H9 (cell line): ENCODE results near the gene CYB5B. TPM values are rescaled to one million over a fixed set of nuclear protein-coding genes. Genes with fewer than 3 reads are reported as not detected.

Experiments used
- DNase-seq: peaks from one replicate; pipeline ENCODE4 v3.0.0-alpha.2; 2017
- H2AFZ ChIP-seq: one replicate; pipeline ENCODE4 v1.6.1; 2013; ENCODE audit warnings: mild to moderate bottlenecking, low read length, control low read depth, moderate library complexity
- H2AK5ac ChIP-seq: 2 replicates; pipeline ENCODE4 v1.6.1; 2013; ENCODE audit warnings: low read length, control low read depth, mixed read lengths; ENCODE audit not compliant: insufficient read length
- H2BK120ac ChIP-seq: one replicate; pipeline ENCODE4 v1.6.1; 2013; ENCODE audit warnings: low read depth, mild to moderate bottlenecking, low read length, control low read depth, inconsistent platforms; ENCODE audit not compliant: poor library complexity, severe bottlenecking
- H2BK12ac ChIP-seq: 2 replicates; pipeline ENCODE4 v1.6.1; 2013; ENCODE audit warnings: low read length, control low read depth, mixed read lengths, low read depth; ENCODE audit not compliant: insufficient read length
- H2BK15ac ChIP-seq: 2 replicates; pipeline ENCODE4 v1.6.1; 2013; ENCODE audit warnings: low read depth, low read length, control low read depth
- H2BK20ac ChIP-seq: one replicate; pipeline ENCODE4 v1.6.1; 2013; ENCODE audit warnings: low read depth, mild to moderate bottlenecking, low read length, control low read depth, inconsistent platforms; ENCODE audit not compliant: poor library complexity, severe bottlenecking
- H2BK5ac ChIP-seq: 2 replicates; pipeline ENCODE4 v1.6.1; 2013; ENCODE audit warnings: low read length, control low read depth, mixed read lengths; ENCODE audit not compliant: insufficient read length
- H3K14ac ChIP-seq: 2 replicates; pipeline ENCODE4 v1.6.1; 2013; ENCODE audit warnings: low read length, control low read depth; ENCODE audit not compliant: insufficient read depth
- H3K18ac ChIP-seq: 2 replicates; pipeline ENCODE4 v1.6.1; 2013; ENCODE audit warnings: low read depth, mild to moderate bottlenecking, mixed read lengths, low read length, control low read depth; ENCODE audit not compliant: insufficient read length
- H3K23ac ChIP-seq: 2 replicates; pipeline ENCODE4 v1.6.1; 2013; ENCODE audit warnings: low read length, control low read depth, mixed read lengths, low read depth; ENCODE audit not compliant: insufficient read length
- H3K23me2 ChIP-seq: 2 replicates; pipeline ENCODE4 v1.6.1; 2013; ENCODE audit warnings: low read depth, mild to moderate bottlenecking, mixed read lengths, low read length, control low read depth; ENCODE audit not compliant: insufficient read length, poor library complexity, severe bottlenecking
- H3K27ac ChIP-seq: 2 replicates; pipeline ENCODE4 v1.5.1; 2013; ENCODE audit warnings: low read length, control low read depth, mixed read lengths, low read depth; ENCODE audit not compliant: insufficient read length
- H3K27me3 ChIP-seq: 2 replicates; pipeline ENCODE4 v1.6.1; 2013; ENCODE audit warnings: low read length, control low read depth, inconsistent platforms; ENCODE audit not compliant: insufficient read depth
- H3K4ac ChIP-seq: 2 replicates; pipeline ENCODE4 v1.6.1; 2013; ENCODE audit warnings: low read depth, mild to moderate bottlenecking, control low read depth, inconsistent platforms, low read length, moderate library complexity
- H3K4me1 ChIP-seq: 2 replicates; pipeline ENCODE4 v1.6.1; 2013; ENCODE audit warnings: low read length, control low read depth, inconsistent platforms; ENCODE audit not compliant: insufficient read depth
- H3K4me2 ChIP-seq: 2 replicates; pipeline ENCODE4 v1.6.1; 2013; ENCODE audit warnings: low read length, control low read depth, mixed read lengths; ENCODE audit not compliant: insufficient read length, insufficient read depth
- H3K56ac ChIP-seq: 2 replicates; pipeline ENCODE4 v1.6.1; 2013; ENCODE audit warnings: low read depth, mild to moderate bottlenecking, mixed read lengths, low read length, control low read depth; ENCODE audit not compliant: insufficient read length
- H3K79me1 ChIP-seq: 2 replicates; pipeline ENCODE4 v1.6.1; 2013; ENCODE audit warnings: low read depth, mild to moderate bottlenecking, moderate library complexity, low read length, control low read depth, inconsistent platforms; ENCODE audit not compliant: insufficient read depth, poor library complexity, severe bottlenecking
- H3K79me2 ChIP-seq: 2 replicates; pipeline ENCODE4 v1.6.1; 2013; ENCODE audit warnings: low read length, control low read depth, inconsistent platforms; ENCODE audit not compliant: insufficient read depth
- H3K9ac ChIP-seq: 2 replicates; pipeline ENCODE4 v1.6.1; 2013; ENCODE audit warnings: low read length, control low read depth, mixed read lengths; ENCODE audit not compliant: insufficient read length; ENCODE audit errors: extremely low read depth
- H3K9me3 ChIP-seq: one replicate; pipeline ENCODE4 v1.6.1; 2013; ENCODE audit warnings: low read depth, low read length, inconsistent platforms; ENCODE audit not compliant: control insufficient read depth
- H3T11ph ChIP-seq: one replicate; pipeline ENCODE4 v1.6.1; 2013; ENCODE audit warnings: mild to moderate bottlenecking, low read length, control low read depth, inconsistent platforms
- H4K20me1 ChIP-seq: one replicate; pipeline ENCODE4 v1.6.1; 2013; ENCODE audit not compliant: control insufficient read depth, insufficient read length, insufficient read depth
- H4K5ac ChIP-seq: 2 replicates; pipeline ENCODE4 v1.6.1; 2013; ENCODE audit warnings: low read depth, mild to moderate bottlenecking, mixed read lengths, low read length, control low read depth; ENCODE audit not compliant: insufficient read length
- H4K8ac ChIP-seq: replicated peaks from 2 replicates; pipeline ENCODE4 v1.6.1; 2013; ENCODE audit warnings: low read length, control low read depth, mixed read lengths, low read depth; ENCODE audit not compliant: insufficient read length
- H4K91ac ChIP-seq: 2 replicates; pipeline ENCODE4 v1.6.1; 2013; ENCODE audit warnings: low read depth, mild to moderate bottlenecking, moderate library complexity, mixed read lengths, low read length, control low read depth; ENCODE audit not compliant: insufficient read length
- H3K27ac Mint-ChIP-seq, 3 experiments: 2 replicates in 2 of 3; 3 replicates in 1 of 3; pipeline ENCODE4 v1.8.0; 2020 to 2021; ENCODE audit warnings: mixed read lengths in 3 of 3, mild to moderate bottlenecking in 1 of 3, moderate library complexity in 1 of 3
- H3K27me3 Mint-ChIP-seq: 2 replicates; pipeline ENCODE4 v1.8.0; 2021; ENCODE audit warnings: low read depth, mild to moderate bottlenecking, moderate library complexity, mixed read lengths
- H3K36me3 Mint-ChIP-seq, 3 experiments: 2 replicates in 2 of 3; 3 replicates in 1 of 3; pipeline ENCODE4 v1.8.0; 2020 to 2021; ENCODE audit warnings: low read depth in 3 of 3, mixed read lengths in 3 of 3; ENCODE audit not compliant: insufficient read depth in 1 of 3
- H3K4me1 Mint-ChIP-seq, 2 experiments: 2 replicates each; pipeline ENCODE4 v1.8.0; 2020; ENCODE audit warnings: mixed read lengths in 2 of 2
- H3K4me3 Mint-ChIP-seq, 2 experiments: 2 replicates in 1 of 2; 3 replicates in 1 of 2; pipeline ENCODE4 v1.8.0; 2020 to 2021; ENCODE audit warnings: mild to moderate bottlenecking in 2 of 2, mixed read lengths in 2 of 2, moderate library complexity in 1 of 2
- H3K9me3 Mint-ChIP-seq, 2 experiments: 2 replicates in 1 of 2; 3 replicates in 1 of 2; pipeline ENCODE4 v1.8.0; 2020; ENCODE audit warnings: mild to moderate bottlenecking in 2 of 2, mixed read lengths in 2 of 2, moderate library complexity in 1 of 2
- WGBS: extraction: QIAGEN DNeasy Blood & Tissue Kit; methylation state at CpG from one replicate; pipeline ENCODE4 v1.1.7; 2013; ENCODE audit warnings: missing lambda C conversion rate, low lambda C conversion rate, mixed read lengths; ENCODE audit not compliant: insufficient read length; ENCODE audit errors: extremely low coverage; 5-methylcytosine and 5-hydroxymethylcytosine counted together
- total RNA-seq: library from RNA; stranded (reverse); gene quantifications from 2 replicates; pipeline ENCODE4 v1.2.1, GENCODE V29; 2021
- TF ChIP-seq, protein P1 (sequence below): fragments of 200-600 bp; sonication (generic); conservative IDR thresholded peaks from 3 replicates; pipeline ENCODE4 v1.8.0; 2021; ENCODE audit warnings: antibody characterized with exemption, mild to moderate bottlenecking

Gene CYB5B
- total RNA-seq, 1 experiment from 2014 or later = 126 TPM

DNA sequence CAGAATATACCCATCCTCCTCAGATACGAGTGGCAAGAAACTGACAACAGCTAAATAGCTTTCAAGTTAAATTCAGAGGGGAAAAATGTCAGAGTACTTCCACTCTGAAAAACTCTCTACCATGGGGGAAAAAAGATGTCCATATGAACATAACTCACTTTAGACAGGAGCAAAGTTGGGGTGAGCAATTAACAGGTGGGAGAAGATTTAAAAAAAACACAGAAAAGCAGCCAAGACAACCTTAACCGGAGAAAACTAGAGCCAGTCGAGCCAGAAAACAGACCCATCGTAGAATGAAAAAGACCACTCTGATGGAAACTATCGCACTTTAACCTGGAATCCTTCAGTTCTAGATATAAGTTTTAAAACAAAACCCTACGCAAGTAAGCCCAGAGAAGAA, 39.4 kb upstream of the CYB5B start:
- peaks cover 5% of the 10 kb centered on the region; the same call in 1 of the 2 replicates for H3K79me2 ChIP-seq
- H3K27me3 Mint-ChIP-seq = no peaks in the 10 kb centered on the region

More for the DNA sequence above, 39.4 kb upstream of the CYB5B start:
- Histone ChIP-seq H3K14ac (no peak overlapping the region), H2AFZ (no peak overlapping the region), H3K4ac (no peak overlapping the region), H3K27me3 (no peaks in the 10 kb centered on the region), H4K20me1 (no peaks in the 10 kb centered on the region), H2BK20ac (no peak overlapping the region), H3K27ac (no peak overlapping the region), H3K9me3 (no peaks in the 10 kb centered on the region), H3K4me2 (peak overlapping the region; percentile 83), H4K5ac (no peak overlapping the region), H4K91ac (no peak overlapping the region), H3K4me1 (no peaks in the 10 kb centered on the region), H3K79me1 (peaks cover 8% of the 10 kb centered on the region), H3K56ac (no peak overlapping the region), H3K9ac (peak overlapping the region; percentile 60), H3K23me2 (peaks cover 2% of the 10 kb centered on the region), H2BK15ac (no peak overlapping the region), H2AK5ac (no peak overlapping the region), H3K18ac (no peak overlapping the region), H2BK5ac (no peak overlapping the region), H4K8ac (no peak overlapping the region), H2BK12ac (no peak overlapping the region), H3K23ac (no peak overlapping the region), H2BK120ac (no peak overlapping the region), H3T11ph (no peak overlapping the region)
- H3K9me3 Mint-ChIP-seq = no peaks in the 10 kb centered on the region
- DNase-seq = no peak
- peak overlapping the region; percentile 85 to 86 for H3K4me3 Mint-ChIP-seq
- H3K4me1 Mint-ChIP-seq = peaks cover 4 to 8% of the 10 kb centered on the region in 2 experiments; a peak in 3 of 4 replicates
- H3K27ac Mint-ChIP-seq = peak overlapping the region; percentile 63 to 94 (median 80)
- no CpG with 5 or more reads among the region's 6 CpGs for WGBS
- H3K36me3 Mint-ChIP-seq = peaks cover 23 to 41% (median 40%) of the 10 kb centered on the region in 3 experiments
- TF ChIP-seq, protein P1, sequence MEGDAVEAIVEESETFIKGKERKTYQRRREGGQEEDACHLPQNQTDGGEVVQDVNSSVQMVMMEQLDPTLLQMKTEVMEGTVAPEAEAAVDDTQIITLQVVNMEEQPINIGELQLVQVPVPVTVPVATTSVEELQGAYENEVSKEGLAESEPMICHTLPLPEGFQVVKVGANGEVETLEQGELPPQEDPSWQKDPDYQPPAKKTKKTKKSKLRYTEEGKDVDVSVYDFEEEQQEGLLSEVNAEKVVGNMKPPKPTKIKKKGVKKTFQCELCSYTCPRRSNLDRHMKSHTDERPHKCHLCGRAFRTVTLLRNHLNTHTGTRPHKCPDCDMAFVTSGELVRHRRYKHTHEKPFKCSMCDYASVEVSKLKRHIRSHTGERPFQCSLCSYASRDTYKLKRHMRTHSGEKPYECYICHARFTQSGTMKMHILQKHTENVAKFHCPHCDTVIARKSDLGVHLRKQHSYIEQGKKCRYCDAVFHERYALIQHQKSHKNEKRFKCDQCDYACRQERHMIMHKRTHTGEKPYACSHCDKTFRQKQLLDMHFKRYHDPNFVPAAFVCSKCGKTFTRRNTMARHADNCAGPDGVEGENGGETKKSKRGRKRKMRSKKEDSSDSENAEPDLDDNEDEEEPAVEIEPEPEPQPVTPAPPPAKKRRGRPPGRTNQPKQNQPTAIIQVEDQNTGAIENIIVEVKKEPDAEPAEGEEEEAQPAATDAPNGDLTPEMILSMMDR = no peak
